Activated naive CD8-positive, alpha-beta T cell (primary cell): ENCODE measurements around the gene METAP1.
"Not testable (repeated sequence)": the region's sequence is repeated elsewhere in the genome, so short reads cannot be mapped to it uniquely, and the experiment has no call there.

Experiments
- H3K27ac Mint-ChIP-seq: one replicate; pipeline ENCODE4 v1.8.0; 2021; ENCODE audit warnings: mixed read lengths
- H3K27me3 Mint-ChIP-seq: one replicate; pipeline ENCODE4 v1.8.0; 2021; ENCODE audit warnings: mixed read lengths
- H3K36me3 Mint-ChIP-seq: one replicate; pipeline ENCODE4 v1.8.0; 2021; ENCODE audit warnings: mixed read lengths
- H3K4me1 Mint-ChIP-seq: one replicate; pipeline ENCODE4 v1.8.0; 2021; ENCODE audit warnings: low read depth, mixed read lengths
- H3K4me3 Mint-ChIP-seq: one replicate; pipeline ENCODE4 v1.8.0; 2021; ENCODE audit warnings: mild to moderate bottlenecking, mixed read lengths
- H3K9me3 Mint-ChIP-seq: one replicate; pipeline ENCODE4 v1.8.0; 2021; ENCODE audit warnings: low read depth, mixed read lengths

METAP1 gene

DNA sequence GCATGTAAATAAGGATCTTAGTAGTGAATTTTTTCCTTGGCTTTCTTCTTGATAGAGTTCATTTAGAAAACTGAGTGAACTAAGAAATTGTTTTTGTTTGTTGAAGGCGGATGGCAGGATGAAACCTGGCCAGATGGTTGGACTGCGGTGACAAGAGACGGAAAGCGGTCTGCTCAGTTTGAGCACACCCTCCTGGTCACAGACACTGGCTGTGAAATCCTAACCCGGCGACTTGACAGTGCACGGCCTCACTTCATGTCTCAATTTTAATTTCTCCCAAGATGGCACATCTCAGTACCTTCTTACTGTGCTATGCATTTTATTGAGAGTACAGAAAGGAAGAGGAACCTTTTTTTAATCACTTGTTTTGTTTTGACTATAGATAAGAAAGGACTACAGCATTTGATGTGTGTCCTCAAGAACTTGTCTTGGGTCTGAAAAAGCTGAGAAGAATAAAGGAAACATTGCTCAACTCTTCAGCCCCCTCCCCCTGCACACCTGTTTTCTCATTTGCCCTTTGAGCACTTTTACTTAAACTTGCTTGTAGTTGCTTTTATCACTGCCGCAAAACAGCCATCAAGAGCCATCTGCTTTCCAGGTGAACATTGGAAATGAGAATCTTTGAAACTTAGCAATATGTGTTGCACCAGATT, 65.7 kb downstream of the METAP1 start:
- Mint-ChIP-seq H3K36me3 (peaks cover 17% of the 10 kb centered on the region), H3K27ac (no peak overlapping the region), H3K4me3 (no peak overlapping the region), H3K9me3 (no peaks in the 10 kb centered on the region), H3K4me1 (peaks cover 1% of the 10 kb centered on the region), H3K27me3 (no peaks in the 10 kb centered on the region)

DNA sequence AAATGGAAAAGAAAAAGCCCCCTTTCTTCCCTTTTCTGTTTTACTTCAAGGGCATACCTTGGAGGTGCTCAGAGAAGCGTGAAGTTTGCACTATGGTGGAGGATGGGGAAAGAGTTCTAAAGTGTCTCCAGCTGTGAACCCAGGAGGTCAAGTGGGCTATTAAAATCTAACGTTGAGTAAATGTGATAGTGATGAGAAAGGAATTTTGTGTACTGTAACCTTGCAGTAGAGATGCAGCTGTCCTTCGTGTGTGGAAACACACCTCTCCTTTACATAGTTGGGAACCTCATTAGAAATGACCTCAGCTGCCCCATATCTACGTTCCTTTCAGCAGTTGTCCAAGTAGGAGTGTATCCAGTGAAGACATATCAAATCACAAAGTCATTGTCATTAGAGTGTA, 66.6 kb downstream of the METAP1 start:
- H3K27me3 Mint-ChIP-seq: no peaks in the 10 kb centered on the region

DNA sequence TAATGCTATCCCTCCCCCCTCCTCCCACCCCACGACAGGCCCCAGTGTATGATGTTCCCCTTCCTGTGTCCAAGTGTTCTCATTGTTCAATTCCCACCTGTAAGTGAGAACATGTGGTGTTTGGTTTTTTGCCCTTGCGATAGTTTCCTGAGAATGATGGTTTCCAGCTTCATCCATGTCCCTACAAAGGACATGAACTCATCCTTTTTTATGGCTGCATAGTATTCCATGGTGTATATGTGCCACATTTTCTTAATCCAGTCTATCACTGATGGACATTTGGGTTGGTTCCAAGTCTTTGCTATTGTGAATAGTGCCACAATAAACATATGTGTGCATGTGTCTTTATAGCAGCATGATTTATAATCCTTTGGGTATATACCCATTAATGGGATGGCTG, 70.0 kb downstream of the METAP1 start:
- peaks cover 14% of the 10 kb centered on the region for H3K36me3 Mint-ChIP-seq
- H3K4me3 Mint-ChIP-seq, H3K27ac Mint-ChIP-seq, H3K27me3 Mint-ChIP-seq, H3K9me3 Mint-ChIP-seq, H3K4me1 Mint-ChIP-seq: not testable (repeated sequence)

More for the DNA sequence above, 66.6 kb downstream of the METAP1 start:
- H3K36me3 Mint-ChIP-seq: peaks cover 17% of the 10 kb centered on the region
- no peaks in the 10 kb centered on the region for H3K4me1 Mint-ChIP-seq
- no peaks in the 10 kb centered on the region for H3K9me3 Mint-ChIP-seq
- no peak overlapping the region for H3K27ac Mint-ChIP-seq
- H3K4me3 Mint-ChIP-seq: no peak overlapping the region

GRCh38 chr4:99067617-99068016, 72.1 kb downstream of the METAP1 start:
- Mint-ChIP-seq H3K36me3 (peaks cover 9% of the 10 kb centered on the region), H3K27ac (no peak overlapping the region), H3K9me3 (no peaks in the 10 kb centered on the region), H3K4me3 (no peak overlapping the region), H3K27me3 (no peaks in the 10 kb centered on the region), H3K4me1 (peaks cover 1% of the 10 kb centered on the region)

GRCh38 chr4:99071159-99071558, 75.6 kb downstream of the METAP1 start:
- H3K27ac Mint-ChIP-seq: no peak overlapping the region
- H3K4me1 Mint-ChIP-seq: peaks cover 1% of the 10 kb centered on the region
- H3K27me3 Mint-ChIP-seq: no peaks in the 10 kb centered on the region
- H3K36me3 Mint-ChIP-seq: peaks cover 2% of the 10 kb centered on the region
- H3K9me3 Mint-ChIP-seq: no peaks in the 10 kb centered on the region
- H3K4me3 Mint-ChIP-seq: no peak overlapping the region

- Mint-ChIP-seq H3K4me1 (peaks cover 1% of the 10 kb centered on the region), H3K36me3 (peaks cover 2% of the 10 kb centered on the region), H3K27me3 (no peaks in the 10 kb centered on the region), H3K4me3 (no peak overlapping the region), H3K27ac (no peak overlapping the region), H3K9me3 (no peaks in the 10 kb centered on the region)
Observed at GRCh38 chr4:99074816-99075215, 79.3 kb downstream of the METAP1 start.

GRCh38 chr4:99076292-99076976, 80.9 kb downstream of the METAP1 start:
- Mint-ChIP-seq H3K9me3 (no peaks in the 10 kb centered on the region), H3K27ac (no peak overlapping the region), H3K4me1 (peaks cover 1% of the 10 kb centered on the region), H3K36me3 (peaks cover 6% of the 10 kb centered on the region), H3K27me3 (no peaks in the 10 kb centered on the region), H3K4me3 (no peak overlapping the region)

- H3K27ac Mint-ChIP-seq: no peak overlapping the region
- peaks cover 6% of the 10 kb centered on the region for H3K36me3 Mint-ChIP-seq
- H3K4me3 Mint-ChIP-seq: no peak overlapping the region
- H3K27me3 Mint-ChIP-seq: no peaks in the 10 kb centered on the region
- H3K9me3 Mint-ChIP-seq: no peaks in the 10 kb centered on the region
- H3K4me1 Mint-ChIP-seq: peaks cover 1% of the 10 kb centered on the region
Observed at GRCh38 chr4:99077177-99077576, 81.7 kb downstream of the METAP1 start.

GRCh38 chr4:99078336-99078735, 82.8 kb downstream of the METAP1 start:
- H3K27ac Mint-ChIP-seq: no peak overlapping the region
- H3K36me3 Mint-ChIP-seq: peaks cover 6% of the 10 kb centered on the region
- H3K4me1 Mint-ChIP-seq: no peaks in the 10 kb centered on the region
- H3K9me3 Mint-ChIP-seq: no peaks in the 10 kb centered on the region
- H3K27me3 Mint-ChIP-seq: no peaks in the 10 kb centered on the region
- no peak overlapping the region for H3K4me3 Mint-ChIP-seq

DNA sequence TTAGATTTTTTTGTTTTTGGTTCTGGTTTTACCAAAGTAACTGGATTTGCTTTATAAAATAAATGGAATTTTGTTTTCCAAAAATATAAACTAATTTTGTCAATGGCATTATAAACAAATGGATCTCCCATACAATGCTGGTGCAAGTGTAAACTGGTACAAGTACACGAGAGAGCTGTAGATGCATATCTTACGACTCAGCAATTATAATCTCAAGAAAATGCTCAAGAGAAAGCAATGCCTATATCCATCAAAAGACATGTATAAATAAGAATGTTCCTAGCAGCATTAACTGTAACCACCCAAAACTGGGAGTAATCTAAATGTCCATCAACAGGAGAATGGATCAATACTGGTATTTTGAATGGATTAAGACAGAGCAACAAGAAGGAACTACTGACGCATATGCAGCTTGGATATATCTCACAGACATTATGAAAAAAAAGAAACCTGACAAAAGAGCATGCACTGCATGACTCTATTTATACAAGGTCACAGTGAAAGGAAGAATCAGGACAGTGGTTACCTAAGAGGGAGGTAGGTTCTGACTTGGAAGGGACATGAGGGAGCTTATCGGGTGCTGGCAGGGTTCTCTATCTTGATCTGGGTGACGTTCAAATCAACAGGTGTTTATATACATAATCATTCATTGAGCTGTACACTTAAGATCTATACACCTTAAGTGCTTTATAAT, 83.6 kb downstream of the METAP1 start:
- no peak overlapping the region for H3K27ac Mint-ChIP-seq
- no peaks in the 10 kb centered on the region for H3K9me3 Mint-ChIP-seq

GRCh38 chr4:99079625-99080295, 84.2 kb downstream of the METAP1 start:
- peaks cover 5% of the 10 kb centered on the region for H3K4me1 Mint-ChIP-seq
- no peaks in the 10 kb centered on the region for H3K9me3 Mint-ChIP-seq
- H3K4me3 Mint-ChIP-seq: no peak overlapping the region
- no peaks in the 10 kb centered on the region for H3K27me3 Mint-ChIP-seq
- peak overlapping the region; percentile 72 for H3K27ac Mint-ChIP-seq
- peaks cover 8% of the 10 kb centered on the region for H3K36me3 Mint-ChIP-seq

More for the DNA sequence above, 83.6 kb downstream of the METAP1 start:
- peaks cover 1% of the 10 kb centered on the region for H3K4me1 Mint-ChIP-seq
- no peaks in the 10 kb centered on the region for H3K27me3 Mint-ChIP-seq
- no peak overlapping the region for H3K4me3 Mint-ChIP-seq
- peaks cover 8% of the 10 kb centered on the region for H3K36me3 Mint-ChIP-seq

DNA sequence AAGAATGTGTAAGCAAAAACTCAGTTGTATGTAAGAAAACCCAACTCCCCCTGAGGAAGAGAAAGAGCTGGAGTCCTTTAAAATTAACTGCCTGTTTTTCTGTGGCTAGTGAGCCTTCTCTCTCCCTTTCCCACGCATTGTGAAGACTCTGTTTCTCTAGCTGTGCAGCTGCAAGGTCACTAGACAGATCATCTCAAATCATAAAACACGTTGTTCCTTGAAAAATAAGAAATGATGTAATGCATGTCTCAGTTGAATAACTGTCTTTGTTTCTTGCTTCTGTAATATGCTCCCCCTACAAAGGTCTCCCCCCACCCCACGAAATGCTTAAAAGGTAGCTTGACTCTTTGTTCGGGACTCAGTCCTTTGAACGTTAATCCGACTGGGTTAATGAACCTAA, 85.3 kb downstream of the METAP1 start:
- not testable (repeated sequence) for H3K4me3 Mint-ChIP-seq, H3K36me3 Mint-ChIP-seq, H3K9me3 Mint-ChIP-seq, H3K27me3 Mint-ChIP-seq
- H3K4me1 Mint-ChIP-seq: peaks cover 13% of the 10 kb centered on the region
- H3K27ac Mint-ChIP-seq: peak overlapping the region; percentile 38

- no peaks in the 10 kb centered on the region for H3K9me3 Mint-ChIP-seq
- H3K27ac Mint-ChIP-seq: no peak overlapping the region
- no peaks in the 10 kb centered on the region for H3K27me3 Mint-ChIP-seq
- H3K36me3 Mint-ChIP-seq: peaks cover 10% of the 10 kb centered on the region
- H3K4me1 Mint-ChIP-seq: peaks cover 22% of the 10 kb centered on the region
- H3K4me3 Mint-ChIP-seq: no peak overlapping the region
Observed at GRCh38 chr4:99082192-99082591, 86.7 kb downstream of the METAP1 start.

DNA sequence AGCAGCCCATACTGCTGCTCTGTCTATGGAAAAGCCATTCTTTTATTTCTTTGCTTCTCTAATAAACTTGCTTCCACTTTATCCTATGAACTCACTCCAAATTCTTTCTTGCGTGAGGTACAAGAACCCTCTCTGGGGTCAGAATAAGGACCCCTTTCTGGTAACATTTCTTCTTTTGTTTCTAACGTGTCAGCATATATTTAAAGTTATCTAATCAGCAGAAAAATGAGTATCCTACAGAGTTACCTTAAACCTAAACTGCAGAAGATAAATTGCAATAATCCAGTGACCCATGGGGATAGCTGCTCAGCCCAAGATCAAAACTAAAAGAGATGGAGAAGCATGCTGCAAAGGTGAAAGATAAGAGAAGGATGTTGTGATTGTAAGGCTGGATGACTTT, 89.1 kb downstream of the METAP1 start:
- Mint-ChIP-seq H3K9me3 (no peaks in the 10 kb centered on the region), H3K4me3 (no peak overlapping the region), H3K27me3 (no peaks in the 10 kb centered on the region), H3K4me1 (peaks cover 37% of the 10 kb centered on the region), H3K27ac (peak overlapping the region; percentile 34), H3K36me3 (peaks cover 10% of the 10 kb centered on the region)

DNA sequence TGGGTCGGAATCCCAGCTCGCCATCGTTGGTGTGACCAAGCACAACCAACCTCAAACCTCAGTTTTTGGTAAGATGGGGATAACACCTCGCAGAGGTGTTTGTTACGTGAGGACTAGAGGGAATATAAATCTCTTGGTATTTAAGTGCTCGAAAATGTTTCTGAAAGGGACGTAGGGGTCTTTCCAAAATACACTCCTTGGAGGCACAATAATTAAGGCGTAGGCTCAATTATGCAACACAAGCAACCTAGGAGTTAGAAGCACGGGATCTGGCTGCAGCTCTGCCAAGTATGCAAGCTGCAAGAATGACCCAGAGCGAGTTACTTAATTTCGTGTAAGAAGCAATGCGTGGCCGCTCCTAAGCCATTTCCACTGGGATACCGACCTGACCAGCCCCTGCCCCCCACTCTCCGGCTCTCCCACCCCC, 92.5 kb downstream of the METAP1 start:
- Mint-ChIP-seq H3K4me3 (peak overlapping the region; percentile 98), H3K27ac (peak overlapping the region; percentile 98), H3K27me3 (no peaks in the 10 kb centered on the region), H3K36me3 (peaks cover 6% of the 10 kb centered on the region), H3K4me1 (peaks cover 49% of the 10 kb centered on the region), H3K9me3 (no peaks in the 10 kb centered on the region)
